Sigmoid colon (tissue), 7 donors: ENCODE results near the gene PEPD. TPM values are rescaled to one million over a fixed set of nuclear protein-coding genes. Genes with fewer than 3 reads are reported as not detected.

Experiments
- DNase-seq: peaks from one replicate; pipeline ENCODE4 v3.0.0-alpha.2; 2019
- H3K27ac ChIP-seq, 4 donors: fragments of 200-600 bp; sonication (generic); one replicate each; pipeline ENCODE4 v1.5.1; 2016 to 2019; ENCODE audit warnings: mild to moderate bottlenecking in 1 of 4
- H3K27me3 ChIP-seq, 3 donors: fragments of 200-600 bp; sonication (generic); one replicate each; pipeline ENCODE4 v1.5.1; 2019; ENCODE audit warnings: mild to moderate bottlenecking in 1 of 3
- H3K36me3 ChIP-seq, 4 donors: fragments of 200-600 bp; sonication (generic); one replicate each; pipeline ENCODE4 v1.5.1; 2016 to 2019
- H3K4me1 ChIP-seq, 4 donors: fragments of 200-600 bp; sonication (generic); one replicate each; pipeline ENCODE4 v1.5.1; 2017 to 2019
- H3K4me3 ChIP-seq, 4 donors: fragments of 200-600 bp; sonication (generic); one replicate each; pipeline ENCODE4 v1.5.1; 2017 to 2019; ENCODE audit warnings: mild to moderate bottlenecking in 2 of 4, moderate library complexity in 1 of 4
- H3K9me3 ChIP-seq, 4 donors: fragments of 200-600 bp in 3 of 4; sonication (generic) in 3 of 4; one replicate each; pipeline versions ENCODE4 v1.5.1 to v1.6.1; 2013 to 2019
- CTCF ChIP-seq, 4 experiments: fragments of 450-650 bp in 3 of 4; fragments of 200-600 bp in 1 of 4; IDR thresholded peaks; one replicate each; pipeline ENCODE4 v1.5.1; 2016 to 2019; ENCODE audit warnings: antibody characterized with exemption in 4 of 4, mild to moderate bottlenecking in 3 of 4, moderate library complexity in 2 of 4
- EP300 ChIP-seq, 4 donors: sonication (generic); formaldehyde crosslinking; IDR thresholded peaks; one replicate each; pipeline ENCODE4 v1.6.1; 2017; ENCODE audit warnings: antibody characterized with exemption in 4 of 4
- POLR2A ChIP-seq, 2 donors: fragments of 450-650 bp; IDR thresholded peaks; one replicate each; pipeline ENCODE4 v1.6.1; 2016; ENCODE audit warnings: antibody characterized with exemption in 2 of 2, mild to moderate bottlenecking in 2 of 2, moderate library complexity in 2 of 2
- POLR2AphosphoS5 ChIP-seq, 4 donors: sonication (generic); formaldehyde crosslinking; IDR thresholded peaks; one replicate each; pipeline ENCODE4 v1.6.1; 2017; ENCODE audit warnings: antibody characterized with exemption in 4 of 4
- WGBS, 2 donors: extraction: QIAGEN DNeasy Blood & Tissue Kit; methylation state at CpG; one replicate each; pipeline ENCODE4 v1.1.7; 2013; 5-methylcytosine and 5-hydroxymethylcytosine counted together
- intact Hi-C: fragments of 100-400 bp; cut with DNase I; formaldehyde crosslinking; loops from one replicate; pipeline ENCODE4 v1.15.1; 2023
- polyA plus RNA-seq, 3 donors: library from polyadenylated mRNA; stranded (reverse); fragments of 200-250 nt; gene quantifications; one replicate each; pipeline ENCODE4 v1.2.3, GENCODE V29; 2013
- total RNA-seq, 4 donors: library from RNA; depleted of rRNA; stranded (reverse); fragments of >200 nt; gene quantifications; one replicate each; pipeline ENCODE4 v1.1.0, GENCODE V29; 2016
- donor health status: healthy with polysubstance abuse.
- donor health status: Bipolar disorder and iron deficiency.
- donor health status: healthy.

The PEPD gene
- total and polyA plus RNA-seq, 7 donors, result 50.0 to 187 (median 67.8) TPM

- Histone ChIP-seq H3K4me1 (no peaks in the 10 kb centered on the region), H3K4me3 (no peak overlapping the region), H3K36me3 (peaks cover 0 to 4% (median 0%) of the 10 kb centered on the region in 4 donors), H3K27ac (no peak overlapping the region), H3K27me3 (no peaks in the 10 kb centered on the region), H3K9me3 (no peaks in the 10 kb centered on the region)
- intact Hi-C loops, result no loop called here
- WGBS, 2 donors, result 85% methylated on average over 24 of the region's 24 CpGs
- no peak for DNase-seq
- TF ChIP-seq CTCF (IDR thresholded peaks at IDR 0.05) (no peak), EP300 (IDR thresholded peaks at IDR 0.05) (no peak), POLR2A (IDR thresholded peaks at IDR 0.05) (no peak), POLR2AphosphoS5 (IDR thresholded peaks at IDR 0.05) (no peak)
These were observed 94.8 kb downstream of the PEPD start for GRCh38 chr19:33426621-33427361.

- Histone ChIP-seq H3K27ac (no peak overlapping the region), H3K4me3 (no peak overlapping the region), H3K4me1 (no peaks in the 10 kb centered on the region), H3K9me3 (no peaks in the 10 kb centered on the region), H3K36me3 (peaks cover 0 to 4% (median 0%) of the 10 kb centered on the region in 4 donors), H3K27me3 (no peaks in the 10 kb centered on the region)
- no peak for TF ChIP-seq EP300 (IDR thresholded peaks at IDR 0.05)
- TF ChIP-seq CTCF (IDR thresholded peaks at IDR 0.05), result no peak
- no peak for TF ChIP-seq POLR2AphosphoS5 (IDR thresholded peaks at IDR 0.05)
- TF ChIP-seq POLR2A (IDR thresholded peaks at IDR 0.05), result no peak
- intact Hi-C loops, result no loop called here
- DNase-seq, result no peak
- 91 to 95% methylated on average over 8 of the region's 8 CpGs for WGBS, 2 donors
These were observed 97.4 kb downstream of the PEPD start for GRCh38 chr19:33424181-33424580.

GRCh38 chr19:33422369-33423180, 99.0 kb downstream of the PEPD start:
- H3K9me3 ChIP-seq, result no peaks in the 10 kb centered on the region
- 93% methylated on average over 3 of the region's 3 CpGs for WGBS, 2 donors
- H3K36me3 ChIP-seq, result peaks cover 0 to 4% (median 0%) of the 10 kb centered on the region in 4 donors
- no peak overlapping the region for H3K27ac ChIP-seq
- DNase-seq, result no peak
- TF ChIP-seq EP300 (IDR thresholded peaks at IDR 0.05) (no peak), CTCF (IDR thresholded peaks at IDR 0.05) (no peak), POLR2A (IDR thresholded peaks at IDR 0.05) (no peak)
- no peaks in the 10 kb centered on the region for H3K27me3 ChIP-seq
- H3K4me1 ChIP-seq, result no peaks in the 10 kb centered on the region
- H3K4me3 ChIP-seq, result no peak overlapping the region
- intact Hi-C loops, result no loop called here

- DNase-seq, result no peak
- TF ChIP-seq POLR2AphosphoS5 (IDR thresholded peaks at IDR 0.05), result no peak
- TF ChIP-seq EP300 (IDR thresholded peaks at IDR 0.05), result no peak
- TF ChIP-seq POLR2A (IDR thresholded peaks at IDR 0.05), result no peak
- TF ChIP-seq CTCF (IDR thresholded peaks at IDR 0.05), result no peak
- Histone ChIP-seq H3K4me3 (no peak overlapping the region), H3K9me3 (no peaks in the 10 kb centered on the region), H3K27me3 (no peaks in the 10 kb centered on the region), H3K4me1 (peaks cover 0 to 12% (median 10%) of the 10 kb centered on the region in 4 donors), H3K27ac (no peak overlapping the region), H3K36me3 (no peaks in the 10 kb centered on the region)
- WGBS, 2 donors, result 91 to 98% methylated on average over 7 of the region's 7 CpGs
- intact Hi-C loops, result no loop called here
These were observed 100.2 kb downstream of the PEPD start for GRCh38 chr19:33421368-33421767.
